Lower leg skin (tissue), 3 donors: Measurements from ENCODE around the gene MYOCOS.

ENCODE experiments used
- POLR2A ChIP-seq, 2 donors: fragments of 450-650 bp; IDR thresholded peaks; one replicate each; pipeline ENCODE4 v1.6.1; 2016 to 2017; ENCODE audit warnings: antibody characterized with exemption in 2 of 2, mild to moderate bottlenecking in 1 of 2, moderate library complexity in 1 of 2
- TF ChIP-seq, protein P1 (sequence below), 3 donors: fragments of 450-650 bp; IDR thresholded peaks; one replicate each; pipeline ENCODE4 v1.5.1; 2016; ENCODE audit warnings: antibody characterized with exemption in 3 of 3, mild to moderate bottlenecking in 3 of 3, moderate library complexity in 2 of 3

DNA sequence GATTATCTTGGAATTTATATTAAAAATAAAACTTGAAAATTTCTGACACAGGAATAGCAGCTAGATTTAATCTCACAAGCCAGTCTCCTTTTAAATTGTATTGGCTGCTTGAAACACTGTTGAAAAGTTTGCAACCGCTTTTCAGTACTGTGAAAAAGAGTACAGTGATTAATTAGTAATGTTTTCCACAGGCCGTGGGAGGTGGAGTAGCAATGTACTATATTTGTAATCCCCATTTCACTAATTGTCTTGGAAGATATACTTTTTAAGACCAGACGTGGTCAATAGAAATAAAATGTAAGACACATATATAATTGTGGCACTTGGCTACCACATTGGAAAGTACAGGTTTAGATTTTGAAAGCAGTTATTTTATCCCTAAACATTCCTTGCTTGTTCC, 40.8 kb upstream of the MYOCOS start:
- TF ChIP-seq POLR2A (IDR thresholded peaks at IDR 0.05) = no peak
- TF ChIP-seq, protein P1, sequence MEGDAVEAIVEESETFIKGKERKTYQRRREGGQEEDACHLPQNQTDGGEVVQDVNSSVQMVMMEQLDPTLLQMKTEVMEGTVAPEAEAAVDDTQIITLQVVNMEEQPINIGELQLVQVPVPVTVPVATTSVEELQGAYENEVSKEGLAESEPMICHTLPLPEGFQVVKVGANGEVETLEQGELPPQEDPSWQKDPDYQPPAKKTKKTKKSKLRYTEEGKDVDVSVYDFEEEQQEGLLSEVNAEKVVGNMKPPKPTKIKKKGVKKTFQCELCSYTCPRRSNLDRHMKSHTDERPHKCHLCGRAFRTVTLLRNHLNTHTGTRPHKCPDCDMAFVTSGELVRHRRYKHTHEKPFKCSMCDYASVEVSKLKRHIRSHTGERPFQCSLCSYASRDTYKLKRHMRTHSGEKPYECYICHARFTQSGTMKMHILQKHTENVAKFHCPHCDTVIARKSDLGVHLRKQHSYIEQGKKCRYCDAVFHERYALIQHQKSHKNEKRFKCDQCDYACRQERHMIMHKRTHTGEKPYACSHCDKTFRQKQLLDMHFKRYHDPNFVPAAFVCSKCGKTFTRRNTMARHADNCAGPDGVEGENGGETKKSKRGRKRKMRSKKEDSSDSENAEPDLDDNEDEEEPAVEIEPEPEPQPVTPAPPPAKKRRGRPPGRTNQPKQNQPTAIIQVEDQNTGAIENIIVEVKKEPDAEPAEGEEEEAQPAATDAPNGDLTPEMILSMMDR (IDR thresholded peaks at IDR 0.05) = no peak
